Liver (tissue), 3 donors: Measurements from ENCODE around the gene CBFA2T3.

Experiments
- EGR1 ChIP-seq, 2 donors: IDR thresholded peaks; 2 replicates each; pipeline ENCODE4 v1.6.1; 2016 to 2018; ENCODE audit warnings: antibody characterized with exemption in 2 of 2, low read depth in 2 of 2
- GABPA ChIP-seq, 2 donors: IDR thresholded peaks in 1 of 2; conservative IDR thresholded peaks in 1 of 2; 2 replicates each; pipeline ENCODE4 v1.6.1; 2016; ENCODE audit warnings: antibody characterized with exemption in 2 of 2, mild to moderate bottlenecking in 1 of 2, moderate library complexity in 1 of 2
- JUND ChIP-seq, 2 donors: IDR thresholded peaks; 2 replicates each; pipeline ENCODE4 v1.6.1; 2016; ENCODE audit warnings: antibody characterized with exemption in 2 of 2
- RAD21 ChIP-seq, 2 donors: IDR thresholded peaks; 2 replicates each; pipeline ENCODE4 v1.6.1; 2016; ENCODE audit warnings: antibody characterized with exemption in 2 of 2, mild to moderate bottlenecking in 2 of 2
- TAF1 ChIP-seq: conservative IDR thresholded peaks from 2 replicates; pipeline ENCODE4 v1.6.1; 2016; ENCODE audit warnings: antibody characterized with exemption, mild to moderate bottlenecking
- TF ChIP-seq, protein P1 (sequence below): fragments of 150-350 bp; IDR thresholded peaks from 2 replicates; pipeline ENCODE4 v1.5.1; 2017; ENCODE audit warnings: improper control_type of control experiment, low read depth, low read length; ENCODE audit not compliant: missing input control
- donor health status: healthy.
- donor health status: healthy.

DNA sequence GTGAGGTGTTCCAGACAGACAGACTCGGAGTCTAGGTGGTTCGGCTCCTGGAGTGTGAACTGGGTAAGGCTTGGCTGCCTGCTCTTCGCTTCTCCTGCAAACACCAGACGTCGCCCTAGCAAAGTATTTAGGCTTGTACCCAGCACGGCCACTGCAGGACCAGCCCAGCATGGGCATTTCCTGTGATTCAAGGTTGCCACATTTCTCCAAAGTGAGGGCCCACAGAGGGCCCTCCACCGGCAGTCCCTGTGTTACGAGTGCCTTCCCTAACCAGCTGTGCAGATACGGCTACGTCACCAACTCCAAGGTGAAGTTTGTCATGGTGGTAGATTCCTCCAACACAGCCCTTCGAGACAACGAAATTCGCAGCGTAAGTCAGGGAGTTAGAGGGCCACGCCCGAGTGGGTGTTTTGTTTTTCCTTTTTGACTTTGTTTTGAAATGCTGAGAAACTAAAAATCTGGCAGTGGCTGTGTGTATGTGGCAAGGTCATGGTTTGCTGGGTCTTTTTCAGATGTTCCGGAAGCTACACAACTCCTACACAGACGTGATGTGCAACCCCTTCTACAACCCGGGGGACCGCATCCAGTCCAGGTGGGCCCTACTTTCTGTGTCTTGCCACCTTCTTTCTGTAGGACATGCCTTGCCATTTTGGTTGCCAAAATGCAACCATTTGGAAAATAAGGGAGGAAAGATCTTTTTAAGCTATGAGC, 117.5 kb downstream of the CBFA2T3 start:
- TF ChIP-seq, protein P1, sequence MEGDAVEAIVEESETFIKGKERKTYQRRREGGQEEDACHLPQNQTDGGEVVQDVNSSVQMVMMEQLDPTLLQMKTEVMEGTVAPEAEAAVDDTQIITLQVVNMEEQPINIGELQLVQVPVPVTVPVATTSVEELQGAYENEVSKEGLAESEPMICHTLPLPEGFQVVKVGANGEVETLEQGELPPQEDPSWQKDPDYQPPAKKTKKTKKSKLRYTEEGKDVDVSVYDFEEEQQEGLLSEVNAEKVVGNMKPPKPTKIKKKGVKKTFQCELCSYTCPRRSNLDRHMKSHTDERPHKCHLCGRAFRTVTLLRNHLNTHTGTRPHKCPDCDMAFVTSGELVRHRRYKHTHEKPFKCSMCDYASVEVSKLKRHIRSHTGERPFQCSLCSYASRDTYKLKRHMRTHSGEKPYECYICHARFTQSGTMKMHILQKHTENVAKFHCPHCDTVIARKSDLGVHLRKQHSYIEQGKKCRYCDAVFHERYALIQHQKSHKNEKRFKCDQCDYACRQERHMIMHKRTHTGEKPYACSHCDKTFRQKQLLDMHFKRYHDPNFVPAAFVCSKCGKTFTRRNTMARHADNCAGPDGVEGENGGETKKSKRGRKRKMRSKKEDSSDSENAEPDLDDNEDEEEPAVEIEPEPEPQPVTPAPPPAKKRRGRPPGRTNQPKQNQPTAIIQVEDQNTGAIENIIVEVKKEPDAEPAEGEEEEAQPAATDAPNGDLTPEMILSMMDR, result no peak
- TF ChIP-seq TAF1, result no peak
- no peak for TF ChIP-seq EGR1 (IDR thresholded peaks at IDR 0.05; ENCODE audit: low read depth in 2 of 2)
- no peak for TF ChIP-seq JUND (IDR thresholded peaks at IDR 0.05)
- no peak for TF ChIP-seq RAD21 (IDR thresholded peaks at IDR 0.05)
- no peak for TF ChIP-seq GABPA (IDR thresholded peaks at IDR 0.05 in 1 of 2, conservative IDR thresholded peaks at IDR 0.05 in 1 of 2)
